B cell (primary cell): ENCODE measurements around the gene ADCY1. TPM values are rescaled to one million over a fixed set of nuclear protein-coding genes. Genes with fewer than 3 reads are reported as not detected.
A peak's percentile ranks its signal among the peaks of the same experiment; 100 is the strongest.

Source experiments
- ATAC-seq: fragments of 200-7000 bp; cut with Tn5 transposase; one replicate; pipeline ENCODE4 v1.10.0; 2021; ENCODE audit warnings: low read depth, mild to moderate bottlenecking, moderate number of reproducible peaks, moderate library complexity
- CTCF ChIA-PET: fragments of 350-600 bp; sonication (Branson Sonifier 250); formaldehyde crosslinking; loops from one replicate; lab custom pipeline; 2021; ENCODE audit warnings: antibody characterized with exemption, inconsistent platforms; lab: Charles Lee
- POLR2A ChIA-PET: fragments of 350-600 bp; sonication (Branson Sonifier 250); formaldehyde crosslinking; loops from one replicate; lab custom pipeline; 2021; ENCODE audit warnings: antibody characterized with exemption; lab: Charles Lee
- DNase-seq: peaks from one replicate; pipeline ENCODE4 v3.0.0; 2013
- H2AFZ ChIP-seq: 2 replicates; pipeline ENCODE4 v1.6.1; 2012; ENCODE audit warnings: mild to moderate bottlenecking, low read depth, low read length; ENCODE audit not compliant: insufficient read depth, poor library complexity, severe bottlenecking
- H3K27ac ChIP-seq, 2 donors: 1 replicate in 1 of 2; 2 replicates in 1 of 2; pipeline ENCODE4 v1.5.1; 2012 to 2013; ENCODE audit warnings: low read length in 2 of 2, mild to moderate bottlenecking in 2 of 2, moderate library complexity in 1 of 2
- H3K27me3 ChIP-seq, 4 experiments: fragments of 200-600 bp in 1 of 4; sonication (generic) in 1 of 4; replicated peaks in 1 of 4; 1 replicate in 2 of 4; 2 replicates in 2 of 4; pipeline versions ENCODE4 v1.6.1 to v1.7.0; 2013 to 2016; ENCODE audit warnings: low read length in 3 of 4, mild to moderate bottlenecking in 2 of 4, mixed read lengths in 1 of 4, moderate library complexity in 1 of 4; ENCODE audit not compliant: insufficient read depth in 4 of 4, control insufficient read depth in 3 of 4; ENCODE audit errors: control extremely low read depth in 1 of 4
- H3K36me3 ChIP-seq, 2 experiments: replicated peaks in 1 of 2; 1 replicate in 1 of 2; 2 replicates in 1 of 2; pipeline versions ENCODE4 v1.6.1 to v1.7.1; 2013; ENCODE audit warnings: low read length in 1 of 2; ENCODE audit not compliant: insufficient read depth in 2 of 2, control insufficient read depth in 1 of 2; ENCODE audit errors: control extremely low read depth in 1 of 2, extremely low read depth in 1 of 2
- H3K4me1 ChIP-seq, 2 donors: fragments of 200-600 bp in 1 of 2; sonication (generic) in 1 of 2; 1 replicate in 1 of 2; 2 replicates in 1 of 2; pipeline versions ENCODE4 v1.5.1 to v1.6.1; 2013 to 2017; ENCODE audit warnings: low read length in 2 of 2; ENCODE audit not compliant: control insufficient read depth in 2 of 2, insufficient read depth in 2 of 2
- H3K4me2 ChIP-seq: replicated peaks from 2 replicates; pipeline ENCODE3; 2012; ENCODE audit warnings: mild to moderate bottlenecking, low read depth, low read length; ENCODE audit not compliant: poor library complexity, severe bottlenecking
- H3K4me3 ChIP-seq, 5 experiments: fragments of 200-600 bp in 1 of 5; sonication (generic) in 1 of 5; 1 replicate in 3 of 5; 2 replicates in 2 of 5; pipeline versions ENCODE4 v1.5.1 to v1.7.0; 2011 to 2016; ENCODE audit warnings: low read length in 4 of 5, mild to moderate bottlenecking in 4 of 5, low read depth in 2 of 5, control low read depth in 1 of 5, moderate library complexity in 1 of 5; ENCODE audit not compliant: insufficient read depth in 1 of 5; ENCODE audit errors: control extremely low read depth in 1 of 5, extremely low read depth in 1 of 5
- H3K79me2 ChIP-seq: fragments of 200-600 bp; sonication (generic); one replicate; pipeline ENCODE4 v1.6.0; 2016; ENCODE audit warnings: low read length; ENCODE audit not compliant: control insufficient read depth, insufficient read depth
- H3K9ac ChIP-seq: fragments of 200-600 bp; sonication (generic); 2 replicates; pipeline ENCODE4 v1.6.1; 2017; ENCODE audit warnings: mild to moderate bottlenecking, low read length, moderate library complexity
- H3K9me3 ChIP-seq, 3 donors: one replicate each; pipeline versions ENCODE4 v1.6.1 to v1.7.1; 2013; ENCODE audit warnings: low read length in 2 of 3; ENCODE audit not compliant: control insufficient read depth in 2 of 3, insufficient read depth in 1 of 3; ENCODE audit errors: control extremely low read depth in 1 of 3
- H4K20me1 ChIP-seq: 2 replicates; pipeline ENCODE4 v1.6.0; 2012; ENCODE audit warnings: mild to moderate bottlenecking, low read length; ENCODE audit not compliant: insufficient read depth, control insufficient read depth, poor library complexity, severe bottlenecking
- H3K27ac Mint-ChIP-seq: one replicate; pipeline ENCODE4 v1.8.0; 2021; ENCODE audit warnings: mixed read lengths
- H3K27me3 Mint-ChIP-seq: one replicate; pipeline ENCODE4 v1.8.0; 2021; ENCODE audit warnings: mixed read lengths
- H3K4me1 Mint-ChIP-seq: one replicate; pipeline ENCODE4 v1.8.0; 2021; ENCODE audit warnings: mixed read lengths
- H3K4me3 Mint-ChIP-seq: one replicate; pipeline ENCODE4 v1.8.0; 2021; ENCODE audit warnings: mixed read lengths
- H3K9me3 Mint-ChIP-seq: one replicate; pipeline ENCODE4 v1.8.0; 2022; ENCODE audit warnings: mixed read lengths; ENCODE audit not compliant: insufficient read depth
- EZH2 ChIP-seq: IDR thresholded peaks from 2 replicates; pipeline ENCODE4 v1.6.1; 2012; ENCODE audit warnings: borderline replicate concordance, low read depth, mild to moderate bottlenecking, moderate library complexity, low read length; ENCODE audit not compliant: insufficient read depth, poor library complexity, severe bottlenecking
- WGBS: methylation state at CpG from one replicate; pipeline ENCODE4 v1.1.5; 2013; ENCODE audit warnings: missing lambda C conversion rate; ENCODE audit not compliant: insufficient coverage; 5-methylcytosine and 5-hydroxymethylcytosine counted together
- intact Hi-C: fragments of 100-400 bp; cut with micrococcal nuclease; formaldehyde crosslinking; loops from one replicate; pipeline ENCODE4 v1.10.0; 2022
- polyA plus RNA-seq: library from polyadenylated mRNA; depleted of rRNA; stranded (reverse); fragments of >200 nt; gene quantifications from 2 replicates; pipeline ENCODE4 v1.2.3, GENCODE V29; 2012
- total RNA-seq, 2 donors: library from RNA; stranded (reverse); fragments of 120-200 nt in 1 of 2; gene quantifications; 1 replicate in 1 of 2; 2 replicates in 1 of 2; pipeline versions ENCODE4 v1.2.3 to v1.2.4, GENCODE V29; 2013 to 2022
- TF ChIP-seq, protein P1 (sequence below): fragments of 200-600 bp; IDR thresholded peaks from one replicate; pipeline ENCODE4 v1.8.0; 2022; ENCODE audit warnings: antibody characterized with exemption, mild to moderate bottlenecking

ADCY1 gene
- total and polyA plus RNA-seq, 2 donors (not counting 1 experiment from before 2014, with no cell fraction given), result 0.05 to 0.12 TPM

DNA sequence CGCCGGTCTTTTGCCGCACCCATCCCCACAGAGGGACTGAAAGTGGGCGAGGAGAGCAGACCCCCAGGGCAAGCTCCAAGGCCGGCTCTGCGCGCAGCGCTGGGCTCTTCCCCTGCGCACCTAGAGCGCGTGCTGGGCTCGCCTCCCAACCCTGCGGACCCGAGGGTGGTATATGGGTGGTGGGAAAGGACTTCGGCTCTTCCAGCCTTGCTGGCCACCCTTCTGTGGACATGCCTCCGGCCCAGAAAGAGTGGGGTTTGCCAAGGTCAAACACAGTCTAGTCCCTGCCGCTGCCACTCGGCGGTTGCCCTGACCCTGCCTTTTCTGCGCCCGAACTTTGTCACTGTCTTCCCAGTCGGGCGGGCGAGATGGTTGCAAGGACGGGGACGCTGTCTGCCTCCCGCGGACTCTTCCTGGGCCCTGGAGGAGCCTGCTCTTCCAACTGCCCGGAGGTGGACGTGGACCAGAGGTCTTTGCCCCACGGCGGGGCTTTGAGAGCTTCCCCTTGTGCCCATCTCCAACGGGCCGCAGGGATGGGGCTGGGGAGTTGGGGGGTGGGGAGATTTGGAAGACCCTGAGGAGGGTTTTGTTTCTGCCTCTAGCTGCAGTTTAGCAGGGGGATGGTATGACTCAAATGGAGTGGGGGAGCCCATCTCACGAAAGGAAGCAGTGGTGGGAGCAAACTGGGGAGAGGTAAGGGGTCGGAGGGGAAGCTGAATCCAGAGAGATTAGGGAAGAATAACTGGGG lies 1.5 kb downstream of the ADCY1 start:
- Histone ChIP-seq H3K9ac (no peak overlapping the region), H3K27ac (no peak overlapping the region), H3K4me2 (no peak overlapping the region), H3K27me3 (peaks cover 0 to 28% (median 5%) of the 10 kb centered on the region in 4 experiments), H3K4me1 (no peaks in the 10 kb centered on the region), H3K79me2 (no peaks in the 10 kb centered on the region), H3K4me3 (no peak overlapping the region), H4K20me1 (no peaks in the 10 kb centered on the region), H2AFZ (no peak overlapping the region), H3K9me3 (peaks cover 0 to 14% (median 0%) of the 10 kb centered on the region in 3 donors), H3K36me3 (no peaks in the 10 kb centered on the region)
- TF ChIP-seq EZH2, result no peak
- TF ChIP-seq, protein P1, sequence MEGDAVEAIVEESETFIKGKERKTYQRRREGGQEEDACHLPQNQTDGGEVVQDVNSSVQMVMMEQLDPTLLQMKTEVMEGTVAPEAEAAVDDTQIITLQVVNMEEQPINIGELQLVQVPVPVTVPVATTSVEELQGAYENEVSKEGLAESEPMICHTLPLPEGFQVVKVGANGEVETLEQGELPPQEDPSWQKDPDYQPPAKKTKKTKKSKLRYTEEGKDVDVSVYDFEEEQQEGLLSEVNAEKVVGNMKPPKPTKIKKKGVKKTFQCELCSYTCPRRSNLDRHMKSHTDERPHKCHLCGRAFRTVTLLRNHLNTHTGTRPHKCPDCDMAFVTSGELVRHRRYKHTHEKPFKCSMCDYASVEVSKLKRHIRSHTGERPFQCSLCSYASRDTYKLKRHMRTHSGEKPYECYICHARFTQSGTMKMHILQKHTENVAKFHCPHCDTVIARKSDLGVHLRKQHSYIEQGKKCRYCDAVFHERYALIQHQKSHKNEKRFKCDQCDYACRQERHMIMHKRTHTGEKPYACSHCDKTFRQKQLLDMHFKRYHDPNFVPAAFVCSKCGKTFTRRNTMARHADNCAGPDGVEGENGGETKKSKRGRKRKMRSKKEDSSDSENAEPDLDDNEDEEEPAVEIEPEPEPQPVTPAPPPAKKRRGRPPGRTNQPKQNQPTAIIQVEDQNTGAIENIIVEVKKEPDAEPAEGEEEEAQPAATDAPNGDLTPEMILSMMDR, result no peak
- H3K4me3 Mint-ChIP-seq, result peak overlapping the region; percentile 26
- intact Hi-C loops, result no loop called here
- ATAC-seq (no peak), DNase-seq (no peak)
- WGBS, result 21% methylated on average over 35 of the region's 36 CpGs
- no peak overlapping the region for H3K27ac Mint-ChIP-seq
- H3K9me3 Mint-ChIP-seq, result no peaks in the 10 kb centered on the region
- CTCF ChIA-PET, result no interaction called here
- POLR2A ChIA-PET, result no interaction called here
- H3K27me3 Mint-ChIP-seq, result peaks cover 42% of the 10 kb centered on the region
- peaks cover 11% of the 10 kb centered on the region for H3K4me1 Mint-ChIP-seq

DNA sequence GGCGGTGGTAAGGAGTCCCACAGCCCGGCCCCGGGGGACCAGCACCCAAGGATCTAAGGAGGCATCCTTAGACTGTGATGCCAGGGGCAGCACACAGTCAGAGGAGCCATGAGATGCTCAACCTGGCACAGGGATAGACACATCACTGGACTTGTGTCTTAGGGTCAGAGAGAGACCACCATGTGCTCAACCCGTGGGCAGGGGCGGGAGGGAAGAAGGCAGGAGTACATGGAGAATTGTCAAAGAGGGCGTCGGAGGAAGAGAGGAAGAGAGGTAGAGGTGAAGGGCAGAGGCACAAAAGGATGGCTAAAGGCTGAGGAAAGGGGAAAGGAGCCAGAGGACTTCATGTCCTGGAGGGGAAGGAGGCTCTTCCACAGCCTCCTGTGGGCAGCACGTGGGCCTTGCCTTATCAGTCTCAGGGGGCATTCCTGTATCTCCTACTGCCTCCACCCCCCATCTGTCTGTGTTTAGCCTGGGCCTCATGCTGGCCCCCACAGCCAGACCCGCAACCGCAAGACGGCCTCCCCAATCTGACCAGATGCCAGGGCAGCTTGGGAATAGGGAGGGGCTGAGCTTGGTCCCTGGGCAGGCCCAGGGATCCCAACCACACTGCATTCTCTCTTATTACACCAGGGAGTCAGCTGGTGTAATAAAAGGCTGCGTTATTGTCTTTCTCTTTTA lies 2.2 kb downstream of the ADCY1 start:
- Histone ChIP-seq H3K9ac (no peak overlapping the region), H2AFZ (no peak overlapping the region), H3K27me3 (peaks cover 0 to 25% (median 5%) of the 10 kb centered on the region in 4 experiments), H3K9me3 (peaks cover 0 to 11% (median 0%) of the 10 kb centered on the region in 3 donors), H3K4me3 (no peak overlapping the region), H3K36me3 (no peaks in the 10 kb centered on the region), H4K20me1 (no peaks in the 10 kb centered on the region), H3K4me1 (no peaks in the 10 kb centered on the region), H3K79me2 (no peaks in the 10 kb centered on the region), H3K27ac (no peak overlapping the region), H3K4me2 (no peak overlapping the region)
- Mint-ChIP-seq H3K9me3 (no peaks in the 10 kb centered on the region), H3K27ac (no peak overlapping the region), H3K27me3 (peaks cover 36% of the 10 kb centered on the region), H3K4me3 (no peak overlapping the region), H3K4me1 (peaks cover 11% of the 10 kb centered on the region)
- no peak for DNase-seq
- 72% methylated on average over 9 of the region's 12 CpGs for WGBS
- TF ChIP-seq, protein P1, result no peak
- TF ChIP-seq EZH2, result no peak
- ChIA-PET CTCF (no interaction called here), POLR2A (interaction anchor here (0.7 kb wide), 1 partner anchor 8 kb away, joined by 3 read pairs; no protein-coding TSS in a partner anchor)
- ATAC-seq, result no peak
- intact Hi-C loops, result no loop called here
